HFFc6 (cell line): ENCODE data around the gene STK32C. TPM values are rescaled to one million over a fixed set of nuclear protein-coding genes. Genes with fewer than 3 reads are reported as not detected.

Experiments used
- DNase-seq: peaks from one replicate; pipeline ENCODE4 v3.0.0-alpha.2; 2018
- H3K27ac Mint-ChIP-seq: 2 replicates; pipeline ENCODE4 v1.8.0; 2020; ENCODE audit warnings: mild to moderate bottlenecking, mixed read lengths
- H3K27me3 Mint-ChIP-seq: 2 replicates; pipeline ENCODE4 v1.8.0; 2021; ENCODE audit warnings: mild to moderate bottlenecking, moderate library complexity, mixed read lengths; ENCODE audit not compliant: insufficient read depth
- H3K36me3 Mint-ChIP-seq: 2 replicates; pipeline ENCODE4 v1.8.0; 2021; ENCODE audit warnings: low read depth, mixed read lengths
- H3K4me1 Mint-ChIP-seq: 2 replicates; pipeline ENCODE4 v1.8.0; 2020; ENCODE audit warnings: low read depth, mixed read lengths
- H3K4me3 Mint-ChIP-seq: 2 replicates; pipeline ENCODE4 v1.8.0; 2020; ENCODE audit warnings: mild to moderate bottlenecking, moderate library complexity, mixed read lengths
- H3K9me3 Mint-ChIP-seq: 2 replicates; pipeline ENCODE4 v1.8.0; 2020; ENCODE audit warnings: mild to moderate bottlenecking, mixed read lengths
- total RNA-seq, 6 experiments: library from RNA; stranded (reverse); fragmentation: NEBNext Ultra II Directional; extraction: Animal tissue kit (Norgen Biotek cat#: 25700); gene quantifications; 2 replicates in 1 of 6; 3 replicates in 5 of 6; pipeline ENCODE4 v1.2.3, GENCODE V29; 2021
- TF ChIP-seq, protein P1 (sequence below): fragments of 200-600 bp; sonication (generic); IDR thresholded peaks from 2 replicates; pipeline ENCODE4 v1.5.0; 2021; ENCODE audit warnings: antibody characterized with exemption, mild to moderate bottlenecking

Gene STK32C
- total RNA-seq, 6 experiments from 2014 or later, result 5.5 to 8.3 (median 7.2) TPM

DNA sequence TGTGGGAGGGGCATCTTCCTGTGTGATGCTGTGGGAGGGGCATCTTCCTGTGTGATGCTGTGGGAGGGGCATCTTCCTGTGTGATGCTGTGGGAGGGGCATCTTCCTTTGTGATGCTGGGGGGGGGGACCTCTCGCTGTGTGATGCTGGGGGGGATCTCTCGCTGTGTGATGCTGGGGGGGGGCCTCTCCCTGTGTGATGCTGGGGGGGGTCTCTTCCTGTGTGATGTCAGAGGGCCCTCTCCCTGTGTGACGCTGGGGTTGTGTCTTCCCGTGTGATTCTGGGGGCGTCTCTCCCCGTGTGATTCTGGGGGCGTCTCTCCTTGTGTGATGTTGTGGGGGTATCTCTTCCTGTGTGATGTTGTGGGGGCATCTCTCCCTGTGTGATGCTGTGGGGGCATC lies 148.9 kb downstream of the STK32C start:
- Mint-ChIP-seq H3K27ac (no peak overlapping the region), H3K4me3 (no peak overlapping the region), H3K9me3 (no peaks in the 10 kb centered on the region), H3K27me3 (no peaks in the 10 kb centered on the region; the same call in 1 of the 2 replicates), H3K4me1 (no peaks in the 10 kb centered on the region), H3K36me3 (no peaks in the 10 kb centered on the region)
- TF ChIP-seq, protein P1, sequence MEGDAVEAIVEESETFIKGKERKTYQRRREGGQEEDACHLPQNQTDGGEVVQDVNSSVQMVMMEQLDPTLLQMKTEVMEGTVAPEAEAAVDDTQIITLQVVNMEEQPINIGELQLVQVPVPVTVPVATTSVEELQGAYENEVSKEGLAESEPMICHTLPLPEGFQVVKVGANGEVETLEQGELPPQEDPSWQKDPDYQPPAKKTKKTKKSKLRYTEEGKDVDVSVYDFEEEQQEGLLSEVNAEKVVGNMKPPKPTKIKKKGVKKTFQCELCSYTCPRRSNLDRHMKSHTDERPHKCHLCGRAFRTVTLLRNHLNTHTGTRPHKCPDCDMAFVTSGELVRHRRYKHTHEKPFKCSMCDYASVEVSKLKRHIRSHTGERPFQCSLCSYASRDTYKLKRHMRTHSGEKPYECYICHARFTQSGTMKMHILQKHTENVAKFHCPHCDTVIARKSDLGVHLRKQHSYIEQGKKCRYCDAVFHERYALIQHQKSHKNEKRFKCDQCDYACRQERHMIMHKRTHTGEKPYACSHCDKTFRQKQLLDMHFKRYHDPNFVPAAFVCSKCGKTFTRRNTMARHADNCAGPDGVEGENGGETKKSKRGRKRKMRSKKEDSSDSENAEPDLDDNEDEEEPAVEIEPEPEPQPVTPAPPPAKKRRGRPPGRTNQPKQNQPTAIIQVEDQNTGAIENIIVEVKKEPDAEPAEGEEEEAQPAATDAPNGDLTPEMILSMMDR, result no peak
- DNase-seq, result no peak

DNA sequence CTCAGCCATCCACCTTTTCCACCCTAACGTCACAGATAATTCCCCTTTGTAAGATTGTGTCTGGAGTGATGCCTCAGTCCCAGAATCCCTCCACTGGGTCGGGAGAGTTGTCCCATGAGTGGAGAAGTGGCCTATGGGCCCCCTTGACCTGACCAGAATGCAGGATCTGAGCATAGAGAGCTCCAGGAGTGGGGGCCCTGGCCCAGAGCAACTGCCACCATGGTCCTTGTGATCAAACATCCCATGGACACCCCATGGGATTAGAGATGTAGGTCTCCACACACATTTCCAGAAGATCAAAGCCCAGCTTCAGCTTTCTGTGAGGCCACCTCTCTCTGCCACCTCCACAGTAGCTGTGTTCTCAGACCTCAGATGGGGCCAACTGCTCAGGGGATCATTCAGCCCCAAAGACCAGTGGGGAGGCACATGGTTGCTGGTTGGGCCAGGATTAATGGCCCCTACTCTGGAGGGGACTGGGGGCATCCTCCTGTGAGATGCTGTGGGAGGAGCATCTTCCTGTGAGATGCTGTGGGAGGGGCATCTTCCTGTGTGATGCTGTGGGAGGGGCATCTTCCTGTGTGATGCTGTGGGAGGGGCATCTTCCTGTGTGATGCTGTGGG lies 149.5 kb downstream of the STK32C start:
- no peak overlapping the region for H3K4me3 Mint-ChIP-seq
- TF ChIP-seq, protein P1, result no peak
- no peak overlapping the region for H3K27ac Mint-ChIP-seq
- H3K27me3 Mint-ChIP-seq, result no peaks in the 10 kb centered on the region; the same call in 1 of the 2 replicates
- H3K36me3 Mint-ChIP-seq, result no peaks in the 10 kb centered on the region
- H3K4me1 Mint-ChIP-seq, result no peaks in the 10 kb centered on the region
- H3K9me3 Mint-ChIP-seq, result no peaks in the 10 kb centered on the region
- no peak for DNase-seq

Other genes starting within 250 kb of the STK32C start
- gene JAKMIP3, start 242.0 kb downstream of the STK32C start, total RNA-seq, result under 1 TPM; 0.05 to 0.19 (median 0.13) TPM
- 1 to 10 TPM in 2 of 6 experiments, under 1 TPM in 4; 0.13 to 2.4 (median 0.34) TPM for gene DPYSL4, start 121.0 kb downstream of the STK32C start, total RNA-seq
- gene LRRC27, start 24.2 kb upstream of the STK32C start, total RNA-seq, result 1 to 10 TPM; 4.7 to 6.7 (median 6.0) TPM
- gene PWWP2B, start 89.2 kb upstream of the STK32C start, total RNA-seq, result 1 to 10 TPM; 4.1 to 6.3 (median 4.7) TPM
- 10 to 100 TPM; 58.9 to 64.6 (median 63.8) TPM for gene INPP5A, start 229.8 kb upstream of the STK32C start, total RNA-seq